ENCODE results near the gene LMO2.

GRCh38 chr11:33874433-33874832 is 17.4 kb downstream of the LMO2 start:
- TF ChIP-seq POLR2A (IDR thresholded peaks at IDR 0.05), result no peak
- TF ChIP-seq CTCF (IDR thresholded peaks at IDR 0.05), result no peak
- no peak for TF ChIP-seq EP300 (IDR thresholded peaks at IDR 0.05)
